ENCODE data around the gene ADCYAP1R1.

ADCYAP1R1 gene

DNA sequence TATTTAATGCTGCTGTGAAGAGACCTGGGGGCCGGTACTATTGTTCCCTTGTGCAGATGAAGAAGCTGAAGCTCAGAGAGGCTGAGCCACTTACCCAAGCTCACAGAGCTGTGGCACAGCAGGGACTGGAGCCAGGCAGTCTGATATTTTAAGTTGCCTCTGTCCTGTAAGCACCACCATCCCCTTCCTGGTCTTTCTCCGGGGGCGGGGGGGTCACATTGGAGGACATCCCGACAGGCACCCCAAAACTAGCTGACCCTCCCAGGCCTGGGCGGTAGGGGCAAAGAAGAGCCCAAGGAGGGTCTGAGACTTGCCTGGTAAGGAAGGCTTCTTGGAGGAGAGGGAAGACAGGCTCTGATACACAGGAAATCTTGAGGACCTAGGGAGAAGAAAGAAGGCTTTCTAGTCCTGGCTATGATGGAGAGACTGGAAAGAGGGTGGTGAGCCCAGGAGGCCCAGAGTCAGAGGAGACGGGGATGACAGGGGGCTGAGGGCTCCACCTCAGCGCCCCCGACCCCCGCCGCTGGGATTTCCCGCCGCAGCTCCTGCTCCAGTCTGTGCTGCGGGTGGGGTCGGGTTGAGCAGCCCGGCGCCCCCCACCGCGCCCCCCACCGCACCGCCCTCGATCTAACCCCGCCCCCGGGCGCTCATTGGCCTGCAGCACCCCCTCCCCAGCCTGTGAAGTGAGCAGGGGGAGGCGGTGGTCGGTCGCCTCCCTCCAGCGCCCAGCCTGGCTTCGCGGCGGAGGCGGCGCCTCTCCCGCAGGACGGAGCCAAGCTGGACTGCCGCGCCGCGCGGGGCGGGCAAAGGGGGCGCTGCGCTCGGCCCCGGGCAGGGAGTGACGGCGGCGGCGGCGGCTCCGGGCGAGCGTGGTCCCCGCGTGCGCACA, at the start of gene ADCYAP1R1:
Gene ADCYAP1R1 (plus strand): TSS at position 711 of the 889 bp plus-strand sequence. CDS start 10,957 bp downstream, outside the sequence.
- DNase-seq (ENCODE audit: low read depth in 3 of 3), result no peak

- no peak for DNase-seq (ENCODE audit: low read depth in 3 of 3)
Measured at GRCh38 chr7:31003097-31003496, 49.0 kb upstream of the ADCYAP1R1 start.

- DNase-seq (ENCODE audit: low read depth in 3 of 3), result no peak
Measured at GRCh38 chr7:31003721-31004120, 48.4 kb upstream of the ADCYAP1R1 start.

- DNase-seq (ENCODE audit: low read depth in 3 of 3), result no peak
Measured at GRCh38 chr7:31004393-31004792, 47.7 kb upstream of the ADCYAP1R1 start.

DNA sequence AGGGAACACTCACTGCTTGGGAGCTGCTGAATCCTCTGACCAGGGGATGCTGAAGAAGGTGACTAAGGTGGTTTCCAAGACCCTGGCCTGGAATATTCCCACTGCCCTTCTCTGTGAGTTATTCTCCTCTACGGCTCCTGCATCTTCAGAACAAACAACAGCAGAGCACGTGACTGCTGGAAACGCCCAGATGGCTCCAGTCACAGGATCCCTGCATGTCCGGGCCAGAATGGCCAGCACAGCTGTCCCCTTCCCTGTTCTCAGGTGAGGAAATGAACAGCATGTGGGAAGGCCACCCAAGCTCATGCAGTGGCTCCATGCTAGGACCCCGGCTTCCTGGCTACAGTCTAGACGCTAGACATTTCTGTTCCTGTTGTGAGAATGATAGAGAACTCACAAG, 45.3 kb upstream of the ADCYAP1R1 start:
- DNase-seq (ENCODE audit: low read depth in 3 of 3), result no peak

- DNase-seq (ENCODE audit: low read depth in 3 of 3), result no peak
Measured at GRCh38 chr7:31007634-31008033, 44.5 kb upstream of the ADCYAP1R1 start.

DNA sequence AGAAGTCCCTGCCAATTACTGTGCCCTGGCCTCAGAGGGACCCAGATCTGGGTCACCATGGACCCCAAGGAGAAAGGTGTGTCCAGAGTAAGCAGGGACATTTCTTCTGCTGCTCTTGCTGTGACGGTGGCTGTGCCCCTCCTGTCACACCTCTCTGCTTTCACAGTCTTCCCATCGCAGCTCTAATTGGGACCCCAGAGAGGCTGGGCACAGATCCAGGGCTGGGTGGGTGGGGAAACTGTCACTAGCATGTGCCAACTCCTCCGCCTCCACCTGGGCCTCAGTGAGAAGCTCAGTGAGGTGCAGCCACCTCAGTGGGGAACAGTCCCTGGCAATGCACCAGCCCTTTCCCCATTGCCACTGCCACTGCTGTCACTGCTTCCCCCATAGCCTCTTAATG, 37.3 kb upstream of the ADCYAP1R1 start:
- no peak for DNase-seq (ENCODE audit: low read depth in 3 of 3)

DNA sequence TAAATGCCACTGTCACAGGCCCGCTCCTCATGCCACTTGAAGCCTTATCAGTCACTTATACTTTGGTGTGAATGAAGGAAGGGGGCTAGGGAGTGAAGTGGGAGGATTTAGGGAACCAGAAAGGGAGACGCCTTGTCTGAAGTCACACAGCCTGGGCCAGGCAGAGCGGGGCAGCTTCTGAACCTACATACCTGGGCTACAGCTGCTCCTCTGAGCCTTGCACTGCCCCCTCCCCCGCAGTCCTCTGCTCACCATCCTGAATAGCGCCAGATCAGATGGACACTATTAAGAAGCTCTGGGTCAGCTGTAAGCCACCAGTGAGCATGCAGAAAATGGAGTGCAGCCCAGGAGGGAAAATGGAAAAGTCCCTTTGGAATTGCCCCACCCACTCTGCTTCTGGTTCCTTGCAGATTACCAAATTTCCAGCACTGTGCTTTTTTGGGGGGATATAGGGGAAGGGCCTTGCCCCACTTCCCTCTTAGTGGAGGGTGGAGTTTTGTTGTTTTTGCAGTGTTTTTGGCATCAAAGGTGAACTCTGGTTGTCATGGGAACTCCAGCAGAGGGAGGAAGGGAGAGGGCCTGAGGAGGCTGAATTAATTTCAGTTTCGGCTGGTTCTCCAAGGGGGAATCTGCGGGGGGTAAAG, 35.0 kb upstream of the ADCYAP1R1 start:
- DNase-seq (ENCODE audit: low read depth in 3 of 3), result no peak

GRCh38 chr7:31017721-31018120, 34.4 kb upstream of the ADCYAP1R1 start:
- no peak for DNase-seq (ENCODE audit: low read depth in 3 of 3)

DNA sequence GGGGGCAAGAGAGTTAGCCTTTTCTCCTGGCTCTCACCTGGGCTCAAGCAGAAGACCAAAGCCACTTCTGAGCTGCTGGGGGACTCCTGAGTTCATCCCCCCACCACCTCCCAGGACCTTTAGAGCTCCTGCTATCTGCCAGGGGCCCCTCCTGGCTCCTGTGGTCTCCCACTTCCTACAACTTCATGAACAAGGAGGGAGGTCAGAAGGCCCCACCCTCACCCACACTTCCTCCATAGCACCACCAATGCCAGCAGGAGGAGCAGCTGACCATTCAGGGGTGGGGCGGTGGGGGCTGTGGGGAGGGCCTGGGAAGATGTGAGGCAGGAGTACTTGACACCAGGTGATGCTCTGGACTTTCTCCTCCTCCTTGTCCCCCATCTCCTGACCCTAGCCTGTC, 32.6 kb upstream of the ADCYAP1R1 start:
- no peak for DNase-seq (ENCODE audit: low read depth in 3 of 3)

DNA sequence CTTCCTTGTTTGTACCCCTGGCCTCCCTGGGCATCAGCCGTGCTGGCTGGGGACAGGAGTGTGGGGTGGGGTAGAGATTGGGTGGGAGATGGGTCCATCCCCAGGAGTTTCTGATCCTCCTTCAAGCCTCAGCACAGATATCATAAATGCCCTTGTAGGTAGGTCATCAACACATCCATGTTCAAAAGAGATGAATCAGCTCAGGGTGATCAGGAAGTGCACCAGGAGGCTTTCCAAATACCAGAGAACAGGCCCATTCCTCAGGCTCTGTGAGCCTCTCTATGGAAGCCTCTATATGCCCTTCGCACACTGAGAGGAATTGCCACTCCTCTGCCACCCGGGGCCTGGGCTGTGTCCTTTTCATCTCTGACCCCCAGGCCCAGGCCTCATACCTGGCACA, 31.9 kb upstream of the ADCYAP1R1 start:
- no peak for DNase-seq (ENCODE audit: low read depth in 3 of 3)

DNA sequence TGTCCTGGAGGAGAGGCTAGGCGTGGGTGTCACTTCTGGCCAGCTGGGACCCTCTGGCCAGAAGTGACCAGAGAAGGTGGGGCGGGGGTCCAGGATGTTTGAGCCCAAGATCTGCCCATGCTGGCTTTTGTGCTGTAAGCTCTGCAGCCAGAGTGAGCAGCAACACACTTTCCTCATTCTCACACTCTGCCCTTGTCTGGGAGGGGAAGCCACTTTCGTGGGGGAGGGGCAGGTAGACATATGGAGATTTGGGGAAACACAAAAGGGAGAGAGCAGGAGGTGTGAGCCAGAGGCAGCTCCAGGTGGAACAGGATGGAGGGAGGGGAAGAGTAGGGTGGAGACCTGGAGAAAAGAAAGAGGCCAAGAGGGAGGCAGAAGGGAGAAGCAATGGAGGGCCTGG, 31.5 kb upstream of the ADCYAP1R1 start:
- DNase-seq (ENCODE audit: low read depth in 3 of 3), result no peak

DNA sequence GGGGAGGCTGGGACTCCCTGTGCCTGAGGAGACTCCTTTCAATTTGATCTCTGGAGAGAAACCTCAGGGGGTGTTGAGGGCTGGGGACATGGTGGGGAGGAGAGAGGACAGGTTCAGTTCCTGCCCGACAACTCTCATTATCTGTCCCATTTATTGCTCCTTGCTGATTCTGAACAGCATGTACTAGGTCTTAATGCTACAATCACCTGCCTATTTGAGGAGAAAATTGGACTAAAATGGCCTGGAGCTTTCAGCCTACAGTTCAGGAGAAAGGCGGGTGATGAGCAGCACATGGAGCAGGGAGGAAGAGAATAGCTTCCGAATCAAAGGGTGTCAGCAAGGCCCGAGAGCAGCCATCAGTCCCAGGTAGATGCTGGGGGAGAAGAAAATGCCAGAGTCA, 30.0 kb upstream of the ADCYAP1R1 start:
- no peak for DNase-seq (ENCODE audit: low read depth in 3 of 3)

GRCh38 chr7:31022726-31023125, 29.4 kb upstream of the ADCYAP1R1 start:
- DNase-seq (ENCODE audit: low read depth in 3 of 3), result no peak

DNA sequence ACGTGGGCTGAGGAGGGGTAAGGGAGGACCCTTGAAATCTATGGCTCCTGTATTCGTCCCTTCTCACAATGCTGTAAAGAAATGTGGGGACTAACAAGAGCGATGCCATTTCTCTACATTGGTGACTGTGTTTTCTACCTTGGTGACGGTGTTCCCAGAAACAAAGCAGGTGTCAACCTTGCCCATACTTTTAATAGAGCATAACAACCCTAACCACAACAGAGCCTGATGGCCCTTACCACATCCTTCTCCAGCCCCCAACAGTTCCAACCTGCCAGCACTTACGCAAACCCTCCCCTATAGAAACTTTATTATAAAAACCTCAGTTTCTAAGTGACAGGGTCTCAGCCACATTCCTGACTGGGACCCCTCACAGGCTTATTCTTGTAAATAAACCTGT, 28.2 kb upstream of the ADCYAP1R1 start:
- no peak for DNase-seq (ENCODE audit: low read depth in 3 of 3)

DNA sequence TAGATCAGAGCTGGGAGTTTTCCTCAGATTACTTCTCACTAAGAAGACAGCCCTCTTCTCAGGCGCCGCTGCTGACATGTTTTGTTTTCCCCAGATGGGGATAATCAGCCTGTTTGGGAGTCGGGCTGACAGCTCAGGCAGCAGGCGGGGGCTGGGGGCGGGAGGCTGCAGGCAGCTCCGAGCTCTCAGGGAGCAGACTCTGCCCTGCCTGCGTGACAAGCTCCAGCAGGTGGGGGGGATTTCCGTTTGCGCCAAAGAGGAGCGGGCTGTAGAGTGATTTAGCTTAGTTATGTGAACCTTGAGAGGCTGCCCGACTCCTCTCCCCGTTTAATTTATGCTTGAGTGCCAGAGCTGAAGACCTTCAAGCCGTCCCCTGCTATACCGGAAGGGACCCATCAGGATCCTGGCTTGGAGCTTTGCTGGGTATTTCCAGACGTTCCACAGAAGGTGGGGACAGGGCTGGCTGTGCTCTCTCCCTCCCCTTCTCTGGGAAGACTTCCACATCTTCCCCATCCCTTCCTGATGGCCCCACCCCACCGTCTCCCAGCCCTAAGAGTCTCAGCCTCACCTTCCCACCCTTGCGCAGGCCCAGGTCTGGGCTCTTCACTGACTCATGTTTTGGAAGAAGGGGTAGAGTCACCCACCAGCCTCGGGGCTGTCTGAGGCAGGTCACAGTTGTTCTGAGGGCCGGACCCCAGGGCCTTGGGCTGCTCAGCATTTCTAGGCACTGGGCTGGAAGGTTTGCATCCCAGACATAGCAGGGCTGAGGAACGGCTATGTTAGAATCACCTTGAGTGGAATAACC, 24.7 kb upstream of the ADCYAP1R1 start:
- DNase-seq (ENCODE audit: low read depth in 3 of 3), result no peak

DNA sequence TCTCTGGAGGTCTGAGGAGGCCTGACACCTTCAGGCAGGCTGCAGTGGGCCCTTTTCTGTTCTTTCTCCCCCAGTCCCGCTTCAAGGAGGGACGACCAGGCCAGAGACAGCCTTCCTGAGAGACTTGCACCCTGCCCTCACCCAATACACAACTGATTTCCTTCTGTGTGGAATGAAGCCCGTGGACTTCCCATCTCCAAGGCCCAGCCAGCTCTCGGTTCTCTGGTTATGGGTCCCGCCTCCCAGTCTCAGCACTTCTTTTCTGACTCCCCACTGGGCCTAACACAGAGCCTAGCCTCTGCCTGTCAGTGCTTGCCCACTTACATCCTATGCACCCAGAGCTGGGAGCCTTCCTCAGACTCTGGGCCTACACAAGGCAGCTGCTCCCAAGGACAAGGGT, 24.1 kb upstream of the ADCYAP1R1 start:
- no peak for DNase-seq (ENCODE audit: low read depth in 3 of 3)

GRCh38 chr7:31028417-31028992, 23.6 kb upstream of the ADCYAP1R1 start:
- DNase-seq (ENCODE audit: low read depth in 3 of 3), result no peak

DNA sequence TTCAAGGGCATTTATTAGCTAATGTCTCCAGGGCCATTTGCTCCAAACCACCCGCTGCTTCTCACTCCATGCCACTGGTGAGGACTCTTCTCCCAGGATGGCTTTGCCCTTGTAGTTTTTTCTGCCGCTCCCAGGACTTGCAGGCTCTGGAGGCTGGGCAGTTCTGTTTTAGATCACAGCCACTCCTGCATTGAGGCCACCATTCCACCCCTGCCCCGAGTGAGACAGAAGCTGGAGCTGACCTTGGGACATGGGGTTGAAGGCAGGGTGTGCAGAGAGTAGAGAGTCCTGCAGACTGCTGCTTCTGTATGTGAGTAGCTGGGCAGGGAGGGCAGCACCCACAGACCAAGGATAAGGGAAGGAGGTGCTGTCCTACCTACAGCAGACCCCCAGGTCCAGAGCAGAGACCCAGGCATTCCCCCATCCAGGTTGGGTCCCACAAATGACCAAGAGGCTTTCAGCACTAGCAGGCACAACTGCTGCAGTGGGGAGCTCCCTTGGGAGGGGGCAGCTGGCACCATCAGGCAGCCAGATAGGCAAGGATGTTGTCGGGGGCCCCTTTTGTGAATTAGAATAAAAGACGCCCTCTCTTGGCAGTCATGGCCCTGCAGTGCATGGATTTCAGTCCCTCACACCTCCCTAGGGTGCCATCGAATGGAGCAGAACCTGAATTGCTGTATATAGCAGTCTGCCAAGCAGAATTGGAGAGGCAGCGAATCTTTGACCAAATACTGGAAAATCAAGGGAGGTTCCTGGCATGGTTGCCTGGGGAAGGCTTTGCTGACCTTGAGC, 22.7 kb upstream of the ADCYAP1R1 start:
- DNase-seq (ENCODE audit: low read depth in 3 of 3), result no peak

DNA sequence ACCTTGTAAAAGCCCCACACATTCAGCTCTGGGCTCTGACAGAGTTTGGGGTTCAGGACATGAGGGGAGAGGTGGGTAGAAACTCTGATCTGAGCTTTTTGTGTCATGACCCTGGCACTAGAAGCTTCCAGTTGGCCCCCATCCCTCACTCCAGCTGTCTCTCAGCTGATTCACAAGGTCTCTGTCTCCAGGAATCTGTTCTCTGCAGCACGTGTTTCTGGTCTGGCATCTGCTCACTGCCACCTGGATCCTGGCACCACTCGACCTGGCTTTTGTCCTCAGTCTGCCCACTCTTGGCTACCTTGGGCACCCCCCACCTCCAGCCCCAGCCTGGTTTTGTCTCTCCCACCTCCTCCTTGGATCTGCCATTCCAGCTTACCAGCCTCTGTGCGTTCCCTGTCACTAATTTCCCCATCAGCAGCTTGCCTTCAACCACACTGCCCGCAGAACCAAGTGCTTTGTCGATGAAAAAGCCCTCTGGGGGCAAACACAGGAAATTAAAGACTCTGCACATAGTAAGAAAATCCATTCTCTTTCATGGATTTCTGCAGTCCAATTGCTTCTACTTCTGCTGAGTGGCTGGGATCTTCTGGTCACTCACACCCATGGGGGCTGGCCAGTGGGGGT, 18.3 kb upstream of the ADCYAP1R1 start:
- DNase-seq (ENCODE audit: low read depth in 3 of 3), result no peak

DNA sequence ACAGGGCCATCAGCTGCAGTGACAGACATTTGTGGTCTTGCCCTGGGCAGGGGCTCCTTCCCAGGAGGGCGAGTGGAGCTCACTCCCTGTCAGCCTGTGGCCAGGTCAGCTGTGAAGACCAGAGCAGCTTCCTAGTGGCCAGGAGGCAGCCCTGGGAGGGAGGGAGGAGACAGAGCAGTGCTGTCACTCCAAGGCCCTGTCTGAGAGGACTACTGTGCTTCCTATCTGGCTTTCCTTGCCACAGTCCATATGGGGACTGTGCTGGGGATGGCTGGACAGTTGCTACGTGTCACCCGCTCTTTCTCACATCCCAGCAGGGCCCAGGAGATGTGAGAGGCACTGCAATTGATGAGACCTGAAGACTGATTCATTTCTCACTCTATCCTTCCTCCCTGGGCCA, 15.2 kb upstream of the ADCYAP1R1 start:
- DNase-seq (ENCODE audit: low read depth in 3 of 3), result no peak

Measured in stimulated activated CD4-positive, alpha-beta T cell treated with anti-CD3 and anti-CD28 coated beads, TNF-alpha, amount 100 ng/mL, for 4 hours (primary cell).